Myocyte (in vitro differentiated cells): ENCODE measurements around the gene DPPA2. TPM values are rescaled to one million over a fixed set of nuclear protein-coding genes. Genes with fewer than 3 reads are reported as not detected.
"Not testable (repeated sequence)": the region's sequence is repeated elsewhere in the genome, so short reads cannot be mapped to it uniquely, and the experiment has no call there.

Experiments
- DNase-seq: peaks from one replicate; pipeline ENCODE4 v3.0.0-alpha.2; 2012; ENCODE audit warnings: low read depth
- polyA plus RNA-seq: library from polyadenylated mRNA; unstranded; fragments of >200 nt; gene quantifications from one replicate; pipeline ENCODE4 v1.2.1, GENCODE V29; 2012; ENCODE audit warnings: missing spikeins
- total RNA-seq: library from RNA; depleted of rRNA; stranded (reverse); fragments of >200 nt; gene quantifications from 2 replicates; pipeline ENCODE4 v1.2.3, GENCODE V29; 2014

Gene DPPA2
- not detected in 2 replicates for total RNA-seq
- polyA plus RNA-seq: not detected

GRCh38 chr3:109316162-109316730 lies at the start of gene DPPA2:
DPPA2 (minus strand) TSS chr3:109316517; CDS start chr3:109314542, 1,975 bp downstream.
- DNase-seq: no peak

DNA sequence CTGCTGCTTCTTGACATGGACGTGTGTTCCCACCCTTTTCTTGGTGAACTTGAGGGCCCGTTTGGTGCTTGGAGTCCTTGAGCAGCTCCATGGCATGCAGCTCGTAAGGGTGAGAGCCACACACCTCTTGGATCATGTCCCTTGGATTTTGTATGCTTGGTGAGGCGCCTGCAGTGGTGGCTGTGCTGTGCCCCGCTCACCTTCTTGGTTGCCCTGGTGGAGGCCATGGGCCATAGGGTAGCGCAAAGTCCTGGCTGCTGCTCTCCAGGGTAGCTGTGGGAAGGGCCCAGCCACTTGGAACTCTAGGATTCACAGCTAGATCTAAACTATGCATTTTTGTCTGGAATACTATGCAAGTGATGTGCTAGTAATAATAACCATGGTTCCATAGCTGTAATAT lies 47.8 kb upstream of the DPPA2 start:
- no peak for DNase-seq

DNA sequence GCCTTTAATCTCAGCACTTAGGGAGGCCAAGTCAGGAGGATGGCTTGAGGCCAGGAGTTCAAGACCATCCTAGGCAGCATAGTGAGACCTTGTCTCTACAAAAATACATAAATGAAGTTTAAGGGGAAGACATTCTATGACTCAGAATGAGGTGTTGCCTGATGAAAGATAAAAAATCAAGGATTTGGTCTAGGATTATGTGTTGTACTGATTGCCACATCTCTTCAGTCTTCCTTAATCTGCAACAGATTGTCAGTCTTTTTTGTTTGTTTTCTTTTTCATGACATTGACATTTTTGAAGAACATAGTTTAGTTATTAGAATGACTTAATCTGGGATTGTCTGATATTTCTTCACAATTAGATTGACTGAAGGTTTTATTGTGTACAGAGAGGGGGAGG lies 47.3 kb upstream of the DPPA2 start:
- DNase-seq: no peak

DNA sequence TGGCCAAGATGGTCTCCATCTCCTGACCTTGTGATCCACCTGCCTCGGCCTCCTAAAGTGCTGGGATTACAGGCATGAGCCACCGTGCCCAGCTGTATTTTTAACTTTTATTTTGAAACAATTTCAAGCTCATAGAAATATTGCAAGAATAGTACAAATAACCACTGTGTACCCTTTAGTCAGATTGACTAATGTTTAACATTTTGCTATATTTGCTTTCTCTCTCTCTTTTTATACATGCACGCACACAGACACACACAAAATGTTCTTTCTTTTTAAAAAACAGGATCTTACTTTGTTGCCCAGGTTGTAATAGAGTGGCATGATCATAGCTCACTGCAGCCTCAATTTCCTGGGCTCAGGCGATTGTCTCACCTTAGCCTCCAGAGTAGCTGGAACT lies 46.5 kb upstream of the DPPA2 start:
- no peak for DNase-seq

- not testable (repeated sequence) for DNase-seq
These were observed 42.5 kb upstream of the DPPA2 start for GRCh38 chr3:109358809-109359208.

- DNase-seq: no peak
These were observed 40.3 kb upstream of the DPPA2 start for GRCh38 chr3:109356442-109357155.

GRCh38 chr3:109355625-109356441 lies 39.5 kb upstream of the DPPA2 start:
- DNase-seq: no peak

DNA sequence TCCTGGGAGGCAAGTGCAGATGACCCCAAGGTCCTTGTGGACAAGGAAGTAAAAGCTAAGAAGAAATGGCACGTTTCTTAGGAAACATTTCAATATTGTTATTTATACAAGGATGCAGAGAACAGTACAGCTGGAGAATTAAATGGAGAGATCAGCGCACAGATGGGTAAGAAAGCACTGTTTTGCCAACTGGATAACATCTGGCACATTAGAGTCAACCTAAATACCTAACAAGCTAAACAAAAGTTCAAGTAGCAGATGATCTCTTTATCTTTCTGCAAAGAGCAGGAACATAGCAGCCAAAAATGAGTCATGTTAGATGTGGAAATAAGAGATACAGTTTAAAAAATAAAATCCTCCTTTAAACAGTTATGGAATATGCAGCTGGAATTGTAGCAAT lies 36.7 kb upstream of the DPPA2 start:
- no peak for DNase-seq

GRCh38 chr3:109351231-109351630 lies 34.9 kb upstream of the DPPA2 start:
- DNase-seq: no peak

- DNase-seq: no peak
These were observed 30.5 kb upstream of the DPPA2 start for GRCh38 chr3:109346770-109347295.

GRCh38 chr3:109346099-109346498 lies 29.8 kb upstream of the DPPA2 start:
- DNase-seq: no peak

DNA sequence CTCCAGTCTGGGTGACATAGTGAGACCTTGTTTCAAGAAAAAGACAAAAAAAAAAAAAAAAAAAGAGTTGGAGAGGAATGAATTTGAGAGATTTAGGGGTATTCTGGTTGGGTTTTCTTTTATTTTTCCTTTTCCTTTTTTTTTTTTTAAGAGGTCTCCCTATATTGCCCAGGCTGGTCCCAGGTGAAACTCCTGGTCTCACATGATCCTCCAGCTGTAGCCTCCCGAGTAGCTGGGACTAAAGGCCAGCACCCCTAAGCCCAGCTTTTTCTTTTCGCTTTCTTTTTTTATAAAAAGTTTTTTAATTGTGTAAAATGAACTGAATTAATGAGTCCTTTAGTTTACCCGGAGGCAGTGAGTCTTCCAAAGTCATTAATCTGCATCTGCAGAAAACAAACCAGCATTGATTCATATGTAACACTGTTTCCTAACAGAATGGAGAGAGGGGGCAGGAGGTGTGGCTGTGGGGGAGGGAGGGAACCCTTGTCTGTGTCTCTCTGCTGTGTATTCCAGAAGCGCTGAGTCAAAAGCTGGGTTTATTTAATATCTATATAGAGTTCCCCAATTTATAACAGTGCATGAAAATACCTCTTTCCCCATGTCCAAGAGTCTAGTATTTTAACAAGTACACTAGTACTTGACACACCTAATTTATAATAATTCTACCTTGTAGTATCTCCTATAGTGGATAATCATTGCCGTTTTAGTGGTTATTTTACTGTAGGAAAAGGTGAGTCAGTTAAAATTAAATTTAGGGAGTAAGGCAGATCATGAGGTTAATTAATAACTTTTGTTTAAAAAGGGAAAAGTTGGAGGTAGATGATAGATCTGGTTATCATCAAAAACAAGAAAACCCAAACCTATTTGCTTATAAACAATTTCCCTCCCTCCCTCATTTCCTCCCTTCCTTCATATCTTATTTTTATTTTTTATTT lies 23.7 kb upstream of the DPPA2 start:
- no peak for DNase-seq

DNA sequence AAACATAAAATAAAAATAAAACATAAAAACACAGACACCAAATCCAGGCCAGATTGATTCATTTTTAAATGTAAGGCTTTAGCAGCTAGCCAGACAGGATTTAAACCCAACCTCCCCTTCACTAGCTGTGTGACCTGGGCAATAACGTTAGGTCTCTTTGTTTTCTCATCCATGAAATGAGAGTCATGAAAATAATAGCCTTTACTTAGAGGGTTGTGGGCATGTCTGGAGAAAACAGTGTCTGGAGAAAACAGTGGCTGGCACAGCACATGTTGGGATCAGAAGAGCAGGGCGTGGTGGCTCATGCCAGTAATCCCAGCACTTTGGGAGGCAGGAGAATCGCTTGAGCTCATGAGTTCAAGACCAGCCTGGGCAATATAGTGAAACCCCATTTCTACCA lies 22.9 kb upstream of the DPPA2 start:
- DNase-seq: no peak

DNA sequence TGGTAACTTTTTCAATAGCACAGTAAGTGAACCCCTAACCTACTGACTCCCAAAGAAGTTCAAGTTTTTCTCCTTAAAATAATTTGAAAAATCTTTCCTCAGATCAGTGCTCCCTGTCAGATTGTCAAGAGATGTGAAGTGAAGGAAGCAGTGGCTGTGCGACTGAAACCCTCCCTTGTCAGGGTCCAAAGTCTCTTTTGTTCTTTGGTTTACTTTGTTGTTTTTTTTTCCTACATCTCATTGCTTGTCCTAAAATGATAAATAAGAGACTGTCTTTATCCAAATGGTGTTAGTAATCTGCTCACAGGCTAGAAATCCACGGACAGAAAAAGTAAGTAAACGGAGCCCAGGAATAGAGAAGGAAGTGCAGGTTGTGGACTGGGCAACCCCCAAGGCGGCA lies 22.0 kb upstream of the DPPA2 start:
- no peak for DNase-seq

- DNase-seq: no peak
These were observed 21.1 kb upstream of the DPPA2 start, which contains the start of gene DPPA4 for GRCh38 chr3:109337393-109337792. DPPA4 (minus strand) TSS chr3:109337546; CDS start chr3:109337517, 29 bp downstream.

GRCh38 chr3:109336291-109336861 lies 20.1 kb upstream of the DPPA2 start:
- DNase-seq: peak; percentile 6

DNA sequence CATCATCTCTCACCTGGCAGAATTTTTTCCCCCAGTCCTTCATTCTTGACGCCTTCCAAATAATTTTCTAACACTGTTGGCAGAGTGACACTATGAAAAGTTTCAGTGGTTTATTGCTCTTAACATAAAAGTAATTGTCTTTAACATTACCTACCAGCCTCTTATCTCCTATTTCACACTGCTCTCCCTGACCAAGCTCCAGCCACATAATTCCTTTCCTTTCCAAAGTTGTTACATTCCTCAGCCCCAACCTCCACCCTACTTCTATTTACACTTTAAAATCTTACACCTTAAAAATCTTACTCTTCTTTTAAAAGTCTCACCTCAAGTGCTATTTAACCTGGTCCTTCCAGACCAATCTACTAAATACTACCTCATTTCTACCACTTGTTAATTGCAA lies 18.3 kb upstream of the DPPA2 start:
- DNase-seq: no peak

GRCh38 chr3:109331692-109332091 lies 15.4 kb upstream of the DPPA2 start:
- no peak for DNase-seq

- DNase-seq: no peak
These were observed 14.1 kb upstream of the DPPA2 start for GRCh38 chr3:109330405-109330804.

GRCh38 chr3:109328202-109328601 lies 11.9 kb upstream of the DPPA2 start:
- DNase-seq: no peak
